Measurements from ENCODE around the gene MYD88.

DNA sequence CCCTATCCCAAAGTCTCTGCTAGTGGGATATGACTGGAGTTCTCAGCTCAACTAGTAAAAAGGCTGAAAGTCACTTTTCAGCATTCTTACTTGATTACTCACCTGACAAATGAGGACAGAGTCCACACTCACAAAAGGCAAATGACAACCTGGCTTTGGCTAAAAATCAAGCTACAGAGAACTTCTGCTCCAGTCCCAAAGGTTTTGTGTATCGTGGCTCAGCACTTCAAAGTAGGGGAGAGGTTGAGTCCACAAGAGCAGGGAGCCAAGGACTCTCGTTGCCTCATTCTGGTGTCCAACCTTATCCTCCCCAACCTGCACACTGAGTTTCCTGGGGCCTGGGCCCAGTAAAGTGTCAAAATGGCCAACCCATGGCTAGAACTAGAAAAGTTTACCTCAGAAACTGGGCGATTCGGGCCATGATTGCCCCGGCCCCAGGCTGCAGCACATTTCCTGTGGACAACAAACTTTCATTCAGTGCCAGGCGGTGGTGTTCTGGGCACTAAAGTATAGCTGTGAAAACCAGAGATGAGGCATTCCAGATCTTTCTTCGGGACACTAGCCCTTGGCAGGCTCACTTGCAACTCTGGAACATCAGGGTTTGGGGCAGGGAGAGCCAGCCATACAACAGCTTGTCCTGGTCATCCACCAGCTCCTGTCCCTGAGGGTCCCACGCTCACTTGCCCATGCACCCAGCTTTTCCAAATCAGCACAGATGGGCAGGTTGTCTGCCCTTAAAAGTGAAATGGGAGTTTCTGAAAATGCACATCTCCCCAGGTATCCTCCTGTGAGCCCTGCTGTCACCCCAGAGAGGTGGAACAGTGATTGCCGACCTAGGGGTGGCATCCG lies 4.7 kb upstream of the MYD88 start:
- TF ChIP-seq EZH2 (IDR thresholded peaks at IDR 0.05; ENCODE audit: low read length, unreplicated experiment) (no peak), EZH2phosphoT487 (IDR thresholded peaks at IDR 0.05; ENCODE audit: borderline replicate concordance, low read length) (no peak)
- TF ChIP-seq, protein P1, sequence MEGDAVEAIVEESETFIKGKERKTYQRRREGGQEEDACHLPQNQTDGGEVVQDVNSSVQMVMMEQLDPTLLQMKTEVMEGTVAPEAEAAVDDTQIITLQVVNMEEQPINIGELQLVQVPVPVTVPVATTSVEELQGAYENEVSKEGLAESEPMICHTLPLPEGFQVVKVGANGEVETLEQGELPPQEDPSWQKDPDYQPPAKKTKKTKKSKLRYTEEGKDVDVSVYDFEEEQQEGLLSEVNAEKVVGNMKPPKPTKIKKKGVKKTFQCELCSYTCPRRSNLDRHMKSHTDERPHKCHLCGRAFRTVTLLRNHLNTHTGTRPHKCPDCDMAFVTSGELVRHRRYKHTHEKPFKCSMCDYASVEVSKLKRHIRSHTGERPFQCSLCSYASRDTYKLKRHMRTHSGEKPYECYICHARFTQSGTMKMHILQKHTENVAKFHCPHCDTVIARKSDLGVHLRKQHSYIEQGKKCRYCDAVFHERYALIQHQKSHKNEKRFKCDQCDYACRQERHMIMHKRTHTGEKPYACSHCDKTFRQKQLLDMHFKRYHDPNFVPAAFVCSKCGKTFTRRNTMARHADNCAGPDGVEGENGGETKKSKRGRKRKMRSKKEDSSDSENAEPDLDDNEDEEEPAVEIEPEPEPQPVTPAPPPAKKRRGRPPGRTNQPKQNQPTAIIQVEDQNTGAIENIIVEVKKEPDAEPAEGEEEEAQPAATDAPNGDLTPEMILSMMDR (conservative IDR thresholded peaks at IDR 0.05; ENCODE audit: low read depth, low read length), result no peak

Data from PC-3 (cell line).